GM18909 (cell line): Measurements from ENCODE around the gene TECPR2.
"Not testable (repeated sequence)": the region's sequence is repeated elsewhere in the genome, so short reads cannot be mapped to it uniquely, and the experiment has no call there.

Experiments used
- ATAC-seq: cut with Tn5 transposase; IDR thresholded peaks from one replicate; pipeline ENCODE4 v1.9.1; 2021; ENCODE audit warnings: mild to moderate bottlenecking; ENCODE audit not compliant: unreplicated experiment, poor library complexity

TECPR2 gene

GRCh38 chr14:102362545-102363181 is at the start of gene TECPR2, which contains the start of gene CINP:
TSS of gene TECPR2 (plus strand) at chr14:102362941. CDS start at chr14:102376722, 13,781 bp downstream.
TSS of gene CINP (minus strand) at chr14:102362890. CDS start at chr14:102362851, 39 bp downstream.
- ATAC-seq, result peak; percentile 90

- ATAC-seq, result peak; percentile 61
These were observed 48.3 kb upstream of the TECPR2 start for GRCh38 chr14:102314242-102315011.

GRCh38 chr14:102315121-102315520 is 47.6 kb upstream of the TECPR2 start:
- ATAC-seq, result no peak

GRCh38 chr14:102316338-102316742 is 46.4 kb upstream of the TECPR2 start:
- no peak for ATAC-seq

- ATAC-seq, result peak; percentile 67
These were observed 45.8 kb upstream of the TECPR2 start for GRCh38 chr14:102316743-102317563.

- no peak for ATAC-seq
These were observed 45.0 kb upstream of the TECPR2 start for GRCh38 chr14:102317564-102318248.

- ATAC-seq, result no peak
These were observed 43.9 kb upstream of the TECPR2 start for GRCh38 chr14:102318781-102319276.

- peak; percentile 58 for ATAC-seq
These were observed 43.2 kb upstream of the TECPR2 start, which contains the start of gene ZNF839 for GRCh38 chr14:102319351-102320032. TSS of gene ZNF839 (plus strand) at chr14:102319746. CDS start at chr14:102319766, 20 bp downstream.

GRCh38 chr14:102320033-102320660 is 42.6 kb upstream of the TECPR2 start:
- ATAC-seq, result peak; percentile 27

GRCh38 chr14:102320671-102321455 is 41.9 kb upstream of the TECPR2 start:
- no peak for ATAC-seq

GRCh38 chr14:102321456-102322422 is 41.0 kb upstream of the TECPR2 start:
- no peak for ATAC-seq

- ATAC-seq, result no peak
These were observed 39.6 kb upstream of the TECPR2 start for GRCh38 chr14:102323102-102323501.

- no peak for ATAC-seq
These were observed 36.9 kb upstream of the TECPR2 start for GRCh38 chr14:102325791-102326345.

GRCh38 chr14:102326583-102326982 is 36.2 kb upstream of the TECPR2 start:
- no peak for ATAC-seq

GRCh38 chr14:102329381-102329780 is 33.4 kb upstream of the TECPR2 start:
- not testable (repeated sequence) for ATAC-seq

GRCh38 chr14:102330806-102331205 is 31.9 kb upstream of the TECPR2 start:
- ATAC-seq, result no peak

GRCh38 chr14:102333390-102333789 is 29.4 kb upstream of the TECPR2 start:
- ATAC-seq, result no peak
